CD4-positive, alpha-beta T cell treated with Interleukin-21 for 1 hour (primary cell): ENCODE measurements around the gene SUSD2.

Experiments used
- DNase-seq: peaks from one replicate; pipeline ENCODE4 v3.0.0-alpha.2; 2020

Gene SUSD2

DNA sequence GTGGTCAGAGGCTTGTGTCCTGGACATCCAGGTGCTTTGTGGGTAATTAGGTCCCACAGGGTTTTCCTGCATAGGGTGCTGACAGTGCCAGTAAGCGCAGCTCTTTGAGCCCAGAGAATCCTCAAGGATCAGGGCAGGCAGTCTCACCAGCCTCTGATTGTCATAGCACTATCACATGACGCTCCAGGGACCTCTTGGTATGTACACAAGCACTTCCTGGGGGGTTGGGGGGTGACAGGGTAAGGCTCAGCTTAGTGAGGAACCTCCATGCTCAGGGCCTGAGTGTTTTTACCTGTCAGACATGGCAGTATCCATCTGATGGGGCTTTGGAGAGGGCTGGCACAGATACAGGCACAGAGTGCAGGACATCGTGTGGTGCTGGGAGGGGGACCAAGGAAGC lies 27.9 kb upstream of the SUSD2 start:
- DNase-seq, result peak; percentile 52

DNA sequence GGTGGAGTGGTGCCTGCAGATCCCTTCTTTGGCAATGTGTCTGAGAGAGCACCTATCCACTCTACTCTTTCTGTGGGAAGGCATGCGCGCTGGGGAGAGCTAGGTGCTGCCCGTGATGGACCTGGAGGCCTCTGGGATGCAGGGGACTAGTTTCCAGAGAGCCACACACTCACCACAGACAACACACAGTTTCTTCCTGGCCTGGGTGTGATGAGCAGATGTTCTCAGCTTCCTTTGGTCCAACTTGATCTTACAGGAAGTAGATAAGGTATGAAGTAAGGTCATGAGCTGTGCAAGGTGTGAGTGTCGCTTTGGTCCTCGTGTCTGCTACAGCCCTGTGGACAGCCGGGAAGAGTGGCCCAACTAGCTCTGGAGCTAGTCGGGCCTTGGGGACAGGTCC lies 27.3 kb upstream of the SUSD2 start:
- DNase-seq, result peak; percentile 10

- no peak for DNase-seq
Measured at GRCh38 chr22:24154826-24155225, 26.5 kb upstream of the SUSD2 start.

GRCh38 chr22:24155627-24156140 lies 25.6 kb upstream of the SUSD2 start:
- DNase-seq, result peak; percentile 47

DNA sequence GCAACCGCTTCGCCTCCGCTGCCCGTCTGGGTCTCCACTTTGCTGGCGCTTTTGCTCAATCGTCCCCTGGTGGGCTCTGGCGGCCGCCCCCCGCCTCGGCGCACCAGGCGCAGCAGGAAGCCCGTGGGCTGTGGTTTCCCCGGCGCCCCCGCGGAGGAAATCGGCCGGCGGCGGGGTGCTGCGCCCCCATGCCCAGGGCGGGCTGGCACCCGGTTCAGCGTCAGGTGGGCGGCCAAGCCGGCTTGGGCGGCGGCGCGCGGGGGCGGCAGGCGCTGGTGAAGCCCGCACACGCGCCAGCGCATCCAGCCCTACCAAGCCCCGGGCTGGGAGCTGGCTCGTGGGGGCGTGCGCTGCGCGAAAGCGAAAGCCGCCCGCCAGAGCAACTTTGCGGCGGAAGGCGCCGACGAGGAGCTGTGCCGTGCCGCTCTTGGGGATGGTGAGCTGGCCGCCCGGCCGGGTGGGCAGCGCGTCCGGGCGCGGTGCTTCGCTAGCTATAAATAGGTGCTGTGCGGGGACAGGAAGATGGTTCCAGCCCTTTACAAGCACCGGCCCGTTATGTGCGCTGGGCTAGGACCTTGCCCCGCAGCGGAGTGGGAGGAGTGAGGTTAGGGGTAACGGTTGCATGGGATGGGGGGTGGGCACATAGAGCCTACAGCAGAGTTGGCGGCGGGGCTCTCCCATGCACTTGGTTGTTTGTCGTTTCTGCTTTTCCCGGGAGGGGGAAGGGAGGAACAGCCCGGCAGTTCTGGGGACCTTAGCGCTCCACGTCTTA lies 25.0 kb upstream of the SUSD2 start:
- peak; percentile 53 for DNase-seq

GRCh38 chr22:24156913-24157821 lies 24.1 kb upstream of the SUSD2 start:
- DNase-seq, result peak; percentile 90

DNA sequence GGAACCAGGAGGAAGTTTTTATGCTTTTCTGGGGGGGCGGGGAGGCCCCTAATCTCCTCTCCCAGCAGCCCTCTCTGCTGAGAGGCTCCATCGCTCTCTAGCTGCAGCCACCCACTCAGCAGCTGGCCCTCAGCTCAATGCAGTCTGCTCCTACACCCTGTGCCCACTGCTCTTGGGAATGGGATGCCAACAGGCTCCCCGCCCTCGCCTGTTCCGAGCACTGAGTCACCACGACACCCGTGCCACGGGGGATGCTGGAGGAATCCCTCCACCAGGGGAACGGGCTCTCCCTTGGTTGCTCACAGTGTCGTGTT lies 23.5 kb upstream of the SUSD2 start:
- no peak for DNase-seq

GRCh38 chr22:24159650-24160049 lies 21.6 kb upstream of the SUSD2 start:
- DNase-seq, result no peak

GRCh38 chr22:24160546-24160945 lies 20.7 kb upstream of the SUSD2 start:
- no peak for DNase-seq

- DNase-seq, result no peak
Measured at GRCh38 chr22:24161485-24161884, 19.8 kb upstream of the SUSD2 start.

- no peak for DNase-seq
Measured at GRCh38 chr22:24161909-24162308, 19.4 kb upstream of the SUSD2 start.

DNA sequence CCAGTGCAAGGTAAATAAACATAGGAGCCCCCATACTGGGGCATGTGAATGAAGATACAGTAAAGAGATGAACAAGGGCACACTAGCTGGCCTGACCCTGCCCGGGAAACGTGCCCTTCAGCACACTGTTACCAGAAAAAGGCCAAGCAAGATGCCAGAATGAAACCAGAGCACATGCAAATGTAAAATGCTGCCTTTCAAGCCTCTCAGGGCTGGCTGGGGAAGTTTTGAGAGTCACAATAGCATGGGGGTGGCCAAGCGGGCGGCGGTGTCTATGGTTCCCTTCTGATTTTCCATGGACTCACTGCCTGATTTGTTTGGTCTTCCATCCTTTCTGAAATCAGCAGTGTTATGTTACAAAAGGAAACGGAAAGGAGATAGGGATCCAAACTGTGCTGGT lies 18.9 kb upstream of the SUSD2 start:
- DNase-seq, result no peak

DNA sequence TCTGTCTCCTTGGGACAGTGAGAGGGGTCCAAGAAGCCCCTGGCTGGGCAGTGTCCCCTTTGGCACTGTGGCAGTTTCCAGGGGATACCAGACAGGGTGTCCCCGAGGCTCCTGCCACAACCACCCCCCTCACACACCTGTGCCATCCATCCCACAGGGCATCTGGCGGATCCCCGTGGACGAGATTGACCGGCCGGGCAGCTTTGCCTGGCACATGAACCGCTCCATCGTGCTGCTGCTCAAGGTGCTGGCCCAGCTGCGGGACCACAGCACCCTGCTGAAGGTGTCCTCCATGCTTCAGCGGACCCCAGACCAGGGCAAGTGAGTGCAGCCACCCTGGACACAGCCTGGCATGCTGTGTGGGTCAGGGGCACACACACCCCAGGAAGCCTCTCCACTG lies 17.0 kb upstream of the SUSD2 start:
- DNase-seq, result no peak

- no peak for DNase-seq
Measured at GRCh38 chr22:24164940-24165339, 16.3 kb upstream of the SUSD2 start.

- DNase-seq, result no peak
Measured at GRCh38 chr22:24165673-24166072, 15.6 kb upstream of the SUSD2 start.

GRCh38 chr22:24166811-24167210 lies 14.5 kb upstream of the SUSD2 start:
- DNase-seq, result no peak

GRCh38 chr22:24169439-24170058 lies 11.7 kb upstream of the SUSD2 start:
- no peak for DNase-seq

GRCh38 chr22:24170188-24170587 lies 11.1 kb upstream of the SUSD2 start:
- no peak for DNase-seq

- no peak for DNase-seq
Measured at GRCh38 chr22:24170632-24171031, 10.7 kb upstream of the SUSD2 start.

GRCh38 chr22:24171822-24172221 lies 9.5 kb upstream of the SUSD2 start:
- DNase-seq, result no peak

GRCh38 chr22:24175160-24175808 lies 6.0 kb upstream of the SUSD2 start:
- peak; percentile 67 for DNase-seq

DNA sequence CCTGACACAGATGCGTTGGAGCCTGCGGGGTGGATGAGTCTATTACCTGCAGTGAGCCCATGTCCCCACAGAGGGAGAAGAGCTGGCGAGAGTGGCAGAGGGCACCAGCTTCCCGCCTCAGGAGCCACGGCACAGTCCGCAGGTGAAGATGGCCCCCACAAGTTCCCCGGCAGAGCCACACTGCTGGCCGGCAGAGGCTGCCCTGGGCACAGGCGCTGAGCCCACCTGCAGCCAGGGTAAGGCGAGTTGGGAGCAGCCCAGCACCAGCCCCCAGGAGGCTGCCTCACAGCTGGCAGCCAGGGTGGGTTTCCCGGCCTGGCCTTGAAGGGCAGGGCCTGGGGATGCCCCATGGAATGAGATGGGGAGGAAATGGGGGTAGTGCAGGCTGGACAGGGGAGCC lies 5.2 kb upstream of the SUSD2 start:
- DNase-seq, result no peak

DNA sequence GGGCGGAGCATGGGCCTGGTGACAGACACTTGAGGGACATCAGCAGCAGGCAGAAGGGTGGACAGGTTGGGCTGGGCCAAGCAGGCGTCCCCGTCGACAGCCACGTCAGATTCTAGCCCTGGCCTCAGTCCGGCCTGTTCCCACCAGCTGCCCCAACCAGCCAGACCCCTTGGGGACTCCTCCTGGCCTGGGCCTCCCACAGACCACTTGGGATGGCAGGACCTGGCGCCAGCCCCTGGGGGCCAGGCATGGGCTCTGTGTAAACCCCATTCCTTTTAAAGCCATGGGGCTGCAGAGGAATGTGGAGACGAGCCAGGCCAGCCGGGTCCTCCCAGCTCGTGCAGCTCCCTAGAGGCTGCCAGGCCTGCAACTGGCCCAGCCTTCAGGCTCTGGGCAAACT lies 4.7 kb upstream of the SUSD2 start:
- DNase-seq, result no peak
